Activated CD4-positive, CD25-positive, alpha-beta regulatory T cell treated with anti-CD3 and anti-CD28 coated beads, Interleukin-2, amount 50 U/mL, for 72 hours (primary cell): Measurements from ENCODE around the gene KAZN.

Source experiments
- DNase-seq: peaks from one replicate; pipeline ENCODE4 v3.0.0; 2021

The KAZN gene

GRCh38 chr1:15073799-15074308 lies 475.4 kb downstream of the KAZN start:
- DNase-seq = no peak

- DNase-seq = no peak
Measured at GRCh38 chr1:15075175-15075574, 476.7 kb downstream of the KAZN start.

GRCh38 chr1:15075817-15076216 lies 477.3 kb downstream of the KAZN start:
- no peak for DNase-seq

- no peak for DNase-seq
Measured at GRCh38 chr1:15076807-15077206, 478.3 kb downstream of the KAZN start.

GRCh38 chr1:15077384-15077783 lies 478.9 kb downstream of the KAZN start:
- no peak for DNase-seq

GRCh38 chr1:15080328-15081007 lies 482.0 kb downstream of the KAZN start:
- no peak for DNase-seq

- DNase-seq = no peak
Measured at GRCh38 chr1:15081102-15081501, 482.6 kb downstream of the KAZN start.

- no peak for DNase-seq
Measured at GRCh38 chr1:15083578-15083977, 485.1 kb downstream of the KAZN start.

GRCh38 chr1:15088281-15088971 lies 489.9 kb downstream of the KAZN start:
- DNase-seq = no peak

- DNase-seq = no peak
Measured at GRCh38 chr1:15089258-15089992, 490.9 kb downstream of the KAZN start.

DNA sequence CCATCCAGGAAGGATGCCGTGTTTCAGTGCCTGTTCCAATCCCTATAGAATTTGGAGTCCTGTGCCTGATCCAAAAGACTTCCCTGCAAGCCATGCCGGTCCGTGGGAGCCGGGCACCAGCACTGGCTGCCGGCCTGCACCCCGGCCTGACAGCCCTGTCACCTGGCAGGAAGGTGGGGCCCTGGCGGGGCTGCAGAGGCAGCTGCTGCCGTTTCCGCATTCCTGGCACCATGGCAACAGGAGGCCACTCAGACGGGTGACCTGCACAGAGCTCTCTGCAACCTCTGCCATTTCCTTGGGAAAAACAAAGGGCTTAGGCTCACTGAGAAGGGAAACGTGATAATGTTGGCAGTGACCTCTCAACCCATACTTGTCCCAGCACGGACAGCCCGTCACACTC lies 491.9 kb downstream of the KAZN start:
- no peak for DNase-seq

- no peak for DNase-seq
Measured at GRCh38 chr1:15094056-15094455, 495.6 kb downstream of the KAZN start.

GRCh38 chr1:15094719-15095495 lies 496.4 kb downstream of the KAZN start:
- DNase-seq = no peak

DNA sequence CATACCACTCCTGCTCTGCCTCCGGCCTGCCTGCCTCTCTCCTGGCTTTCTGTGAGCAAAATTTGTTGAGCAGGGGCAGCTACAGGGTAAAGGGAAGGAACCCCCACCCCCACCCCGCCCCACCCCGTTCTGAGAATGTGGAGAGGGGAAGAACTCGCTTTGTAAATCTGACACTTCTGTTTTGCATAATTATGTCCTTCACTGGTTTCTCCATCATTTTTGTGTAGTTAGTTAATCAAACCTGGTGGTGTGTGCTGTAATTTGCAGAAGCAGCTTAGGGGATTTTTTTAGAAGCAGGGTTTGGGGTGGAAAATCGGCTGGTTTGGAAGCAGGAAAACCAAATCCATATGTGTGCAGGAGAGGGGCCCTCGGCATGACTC lies 497.0 kb downstream of the KAZN start:
- no peak for DNase-seq

DNA sequence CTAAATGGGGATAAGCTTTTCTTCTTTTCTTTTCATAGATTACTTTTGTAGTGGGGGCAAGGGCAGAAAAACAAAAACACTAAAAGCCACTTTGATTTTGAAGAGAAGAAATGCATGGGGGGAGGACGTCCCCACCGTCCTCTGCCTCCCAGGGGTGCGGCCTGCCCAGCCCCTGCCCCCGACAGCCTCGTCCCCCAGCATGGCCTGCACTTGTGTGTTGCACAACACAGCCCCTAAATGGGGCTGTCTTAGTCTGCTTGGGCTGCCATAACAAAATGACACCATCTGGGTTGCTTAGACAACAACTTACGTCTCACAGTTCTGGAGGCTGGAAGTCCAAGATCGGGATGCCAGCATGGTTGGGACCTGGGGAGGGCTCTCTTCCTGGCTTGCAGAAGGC lies 497.8 kb downstream of the KAZN start:
- no peak for DNase-seq

GRCh38 chr1:15098176-15099125 lies 500.0 kb downstream of the KAZN start:
- DNase-seq = no peak

- DNase-seq = no peak
Measured at GRCh38 chr1:15099441-15100120, 501.1 kb downstream of the KAZN start.

DNA sequence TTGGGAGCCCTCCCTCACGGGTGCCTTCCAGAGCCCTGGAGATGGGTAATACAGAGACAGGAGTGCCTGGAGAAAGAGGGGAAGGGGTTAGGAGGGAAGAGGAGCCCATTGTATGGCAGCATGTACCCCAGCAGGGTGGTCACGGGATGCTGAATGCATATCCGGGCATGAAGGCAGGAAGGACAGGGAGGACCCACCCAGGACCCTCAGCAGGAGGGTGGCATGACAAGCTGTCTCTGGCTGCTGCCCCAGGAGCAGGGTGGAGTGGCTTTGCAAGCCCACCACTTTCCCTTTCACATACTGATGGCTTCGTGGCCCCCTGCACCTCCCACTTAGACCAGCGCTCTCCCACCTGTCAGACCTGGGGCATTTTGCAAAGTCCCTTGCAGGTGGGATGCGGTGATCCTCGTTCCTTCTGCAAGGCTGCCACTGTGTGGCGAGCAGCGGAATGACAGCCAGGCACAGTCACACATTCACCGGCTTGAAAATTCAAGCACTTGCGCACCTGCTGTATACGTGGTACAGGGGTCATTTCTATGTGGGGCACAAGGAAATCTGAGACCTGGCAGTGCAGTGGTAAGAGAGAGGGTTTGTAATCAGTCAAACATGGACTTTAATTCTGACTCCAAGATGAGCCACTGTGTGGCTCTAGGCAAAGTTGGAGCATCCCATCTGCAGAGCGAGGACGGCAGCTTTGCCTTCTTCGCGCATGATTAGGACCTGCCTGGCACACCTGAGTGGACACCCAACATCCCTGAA lies 501.8 kb downstream of the KAZN start:
- peak; percentile 48 for DNase-seq

DNA sequence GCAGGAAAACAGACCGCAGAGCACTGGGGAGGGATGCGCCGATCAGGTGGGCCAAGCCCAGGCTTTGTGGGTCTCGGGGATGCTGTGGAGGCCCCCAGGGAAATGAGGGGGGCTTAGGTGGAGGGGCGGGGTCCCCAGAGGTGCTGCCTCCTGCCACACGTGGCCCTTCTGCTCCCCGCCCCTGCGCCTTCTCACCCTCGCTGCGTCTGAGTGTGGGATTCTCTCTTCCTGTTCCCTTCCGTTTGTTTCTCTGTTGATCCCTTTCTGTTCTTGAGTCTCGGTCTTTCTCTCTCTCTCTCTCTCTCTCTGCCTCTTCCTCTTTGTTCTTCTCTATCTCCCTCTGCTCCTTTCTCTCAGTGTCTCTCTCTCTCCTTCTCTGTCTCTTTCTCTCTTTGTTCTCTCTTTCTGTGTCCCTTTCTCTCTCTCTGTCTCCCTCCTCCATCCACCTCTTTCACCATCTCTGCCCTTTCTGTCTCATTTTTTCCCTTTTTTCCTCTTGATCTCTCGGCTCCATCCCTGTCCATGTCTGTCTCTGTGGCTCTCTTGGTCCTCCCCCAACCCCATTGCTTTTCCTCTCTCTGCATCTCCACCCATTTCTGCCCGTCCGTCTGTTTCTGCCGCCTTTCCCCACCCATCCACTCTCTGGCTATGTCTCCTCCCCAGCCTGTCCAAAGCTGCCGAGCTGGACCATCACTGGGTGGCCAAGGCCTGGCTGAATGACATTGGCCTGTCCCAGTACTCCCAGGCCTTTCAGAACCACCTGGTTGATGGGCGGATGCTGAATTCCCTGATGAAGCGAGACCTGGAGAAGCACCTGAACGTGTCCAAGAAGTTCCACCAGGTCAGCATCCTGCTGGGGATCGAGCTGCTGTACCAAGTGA lies 502.6 kb downstream of the KAZN start:
- no peak for DNase-seq
